ENCODE data around the gene C4orf36.

C4orf36 gene

GRCh38 chr4:86848732-86849619 lies 43.2 kb downstream of the C4orf36 start, which contains the start of gene SLC10A6:
Gene SLC10A6, minus strand, starts transcription at chr4:86849384. Its CDS starts 269 bp downstream, at chr4:86849115.
- Mint-ChIP-seq H3K4me3 (no peak within 1 kb of the TSS), H3K4me1 (peaks cover 5% of the 10 kb centered on the region), H3K36me3 (ENCODE audit: low read depth) (no peaks in the 10 kb centered on the region), H3K27ac (no peak within 1 kb of the TSS), H3K27me3 (ENCODE audit: low read depth) (no peaks in the 10 kb centered on the region), H3K9me3 (no peaks in the 10 kb centered on the region)
- no peak for TF ChIP-seq CTCF (IDR thresholded peaks at IDR 0.05; ENCODE audit: unreplicated experiment in 3 of 3)

- no peaks in the 10 kb centered on the region for H3K9me3 Mint-ChIP-seq
- TF ChIP-seq CTCF (IDR thresholded peaks at IDR 0.05; ENCODE audit: unreplicated experiment in 3 of 3): no peak
- no peak overlapping the region for H3K27ac Mint-ChIP-seq
- no peaks in the 10 kb centered on the region for H3K36me3 Mint-ChIP-seq (ENCODE audit: low read depth)
- H3K4me1 Mint-ChIP-seq: peaks cover 5% of the 10 kb centered on the region
- no peak overlapping the region for H3K4me3 Mint-ChIP-seq
- no peaks in the 10 kb centered on the region for H3K27me3 Mint-ChIP-seq (ENCODE audit: low read depth)
These were observed 44.1 kb downstream of the C4orf36 start for GRCh38 chr4:86848136-86848535.

GRCh38 chr4:86847571-86847970 lies 44.7 kb downstream of the C4orf36 start:
- Mint-ChIP-seq H3K9me3 (no peaks in the 10 kb centered on the region), H3K36me3 (ENCODE audit: low read depth) (no peaks in the 10 kb centered on the region), H3K27ac (no peak overlapping the region), H3K4me1 (peaks cover 5% of the 10 kb centered on the region), H3K27me3 (ENCODE audit: low read depth) (no peaks in the 10 kb centered on the region), H3K4me3 (no peak overlapping the region)
- no peak for TF ChIP-seq CTCF (IDR thresholded peaks at IDR 0.05; ENCODE audit: unreplicated experiment in 3 of 3)

GRCh38 chr4:86846921-86847320 lies 45.3 kb downstream of the C4orf36 start:
- H3K36me3 Mint-ChIP-seq (ENCODE audit: low read depth): no peaks in the 10 kb centered on the region
- no peak for TF ChIP-seq CTCF (IDR thresholded peaks at IDR 0.05; ENCODE audit: unreplicated experiment in 3 of 3)
- no peaks in the 10 kb centered on the region for H3K9me3 Mint-ChIP-seq
- no peaks in the 10 kb centered on the region for H3K27me3 Mint-ChIP-seq (ENCODE audit: low read depth)
- no peak overlapping the region for H3K27ac Mint-ChIP-seq
- no peak overlapping the region for H3K4me3 Mint-ChIP-seq
- peaks cover 5% of the 10 kb centered on the region for H3K4me1 Mint-ChIP-seq

- H3K36me3 Mint-ChIP-seq (ENCODE audit: low read depth): no peaks in the 10 kb centered on the region
- H3K27ac Mint-ChIP-seq: peak overlapping the region in 1 of 3 experiments; percentile 24
- H3K4me1 Mint-ChIP-seq: peaks cover 5% of the 10 kb centered on the region
- TF ChIP-seq CTCF (IDR thresholded peaks at IDR 0.05; ENCODE audit: unreplicated experiment in 3 of 3): no peak
- H3K4me3 Mint-ChIP-seq: no peak overlapping the region
- no peaks in the 10 kb centered on the region for H3K9me3 Mint-ChIP-seq
- no peaks in the 10 kb centered on the region for H3K27me3 Mint-ChIP-seq (ENCODE audit: low read depth)
These were observed 46.6 kb downstream of the C4orf36 start for GRCh38 chr4:86845593-86845992.

GRCh38 chr4:86841309-86841708 lies 50.9 kb downstream of the C4orf36 start:
- Mint-ChIP-seq H3K27ac (no peak overlapping the region), H3K4me1 (peaks cover 5% of the 10 kb centered on the region)

More at GRCh38 chr4:86841309-86841708, 50.9 kb downstream of the C4orf36 start:
- Mint-ChIP-seq H3K4me3 (no peak overlapping the region), H3K9me3 (no peaks in the 10 kb centered on the region), H3K27me3 (ENCODE audit: low read depth) (no peaks in the 10 kb centered on the region), H3K36me3 (ENCODE audit: low read depth) (no peaks in the 10 kb centered on the region)
- TF ChIP-seq CTCF (IDR thresholded peaks at IDR 0.05; ENCODE audit: unreplicated experiment in 3 of 3): no peak
